A549 (cell line): ENCODE data around the gene TMEM272.

Experiments used
- EHMT2 ChIP-seq: fragments of 200-600 bp; sonication (generic); IDR thresholded peaks from 2 replicates; pipeline ENCODE4 v1.6.1; 2016; ENCODE audit warnings: antibody characterized with exemption, low read depth, mild to moderate bottlenecking, moderate library complexity
- FOSL2 ChIP-seq, 2 experiments: fragments of 450-650 bp in 1 of 2; fragments of >200 bp in 1 of 2; sonication (Bioruptor Twin) in 1 of 2; formaldehyde crosslinking; IDR thresholded peaks; 2 replicates each; pipeline versions ENCODE4 v1.5.0 to v1.6.1; 2016 to 2020; ENCODE audit warnings: mild to moderate bottlenecking in 1 of 2, moderate library complexity in 1 of 2
- HOXA7 ChIP-seq: fragments of 250-450 bp; sonication (Bioruptor Pico); IDR thresholded peaks from 2 replicates; pipeline ENCODE4 v1.5.0; 2020; ENCODE audit warnings: mild to moderate bottlenecking, moderate library complexity
- JUNB ChIP-seq: fragments of >200 bp; sonication (Bioruptor Twin); formaldehyde crosslinking; IDR thresholded peaks from 2 replicates; pipeline ENCODE4 v1.6.1; 2016
- KDM1A ChIP-seq: fragments of 200-600 bp; sonication (generic); IDR thresholded peaks from 2 replicates; pipeline ENCODE4 v1.6.1; 2016; ENCODE audit warnings: low read depth, mild to moderate bottlenecking
- POLR2A ChIP-seq: IDR thresholded peaks from 2 replicates; pipeline ENCODE4 v1.6.1; 2012; ENCODE audit warnings: mild to moderate bottlenecking, low read length
- RNF2 ChIP-seq: fragments of 200-600 bp; sonication (generic); IDR thresholded peaks from 2 replicates; pipeline ENCODE4 v1.6.1; 2016; ENCODE audit warnings: low read depth, mild to moderate bottlenecking, antibody characterized with exemption, moderate library complexity, borderline replicate concordance
- SMC3 ChIP-seq: fragments of >200 bp; sonication (Bioruptor Twin); formaldehyde crosslinking; IDR thresholded peaks from 3 replicates; pipeline ENCODE4 v1.6.1; 2018; ENCODE audit warnings: inconsistent platforms
- ZNF302 ChIP-seq: fragments of 250-450 bp; sonication (Bioruptor Pico); IDR thresholded peaks from 2 replicates; pipeline ENCODE4 v1.9.0; 2021; ENCODE audit warnings: inconsistent platforms, mild to moderate bottlenecking, moderate library complexity
- TF ChIP-seq, protein P1 (sequence below): fragments of >200 bp; sonication (Bioruptor Twin); formaldehyde crosslinking; IDR thresholded peaks from 3 replicates; pipeline ENCODE4 v1.5.1; 2016

DNA sequence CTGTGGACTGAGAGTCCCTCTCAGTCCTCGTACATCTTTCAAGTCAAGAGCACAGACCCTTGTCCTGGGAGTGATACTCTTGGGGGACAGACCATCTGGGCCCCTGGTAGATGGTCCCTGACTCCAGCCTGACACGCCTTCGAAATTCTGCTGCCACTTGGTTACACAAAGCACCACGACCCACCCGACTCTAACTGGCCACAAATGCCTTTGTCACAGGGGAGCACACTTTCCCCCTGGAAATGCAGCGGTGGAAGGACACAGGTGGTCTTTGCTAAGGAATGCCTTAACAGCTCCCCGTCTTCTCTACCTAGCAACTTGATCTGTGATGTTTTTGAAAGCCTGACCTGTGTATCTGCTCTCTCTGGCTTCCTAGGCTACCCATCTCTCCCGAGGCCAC lies 27.3 kb downstream of the TMEM272 start:
- TF ChIP-seq, protein P1, sequence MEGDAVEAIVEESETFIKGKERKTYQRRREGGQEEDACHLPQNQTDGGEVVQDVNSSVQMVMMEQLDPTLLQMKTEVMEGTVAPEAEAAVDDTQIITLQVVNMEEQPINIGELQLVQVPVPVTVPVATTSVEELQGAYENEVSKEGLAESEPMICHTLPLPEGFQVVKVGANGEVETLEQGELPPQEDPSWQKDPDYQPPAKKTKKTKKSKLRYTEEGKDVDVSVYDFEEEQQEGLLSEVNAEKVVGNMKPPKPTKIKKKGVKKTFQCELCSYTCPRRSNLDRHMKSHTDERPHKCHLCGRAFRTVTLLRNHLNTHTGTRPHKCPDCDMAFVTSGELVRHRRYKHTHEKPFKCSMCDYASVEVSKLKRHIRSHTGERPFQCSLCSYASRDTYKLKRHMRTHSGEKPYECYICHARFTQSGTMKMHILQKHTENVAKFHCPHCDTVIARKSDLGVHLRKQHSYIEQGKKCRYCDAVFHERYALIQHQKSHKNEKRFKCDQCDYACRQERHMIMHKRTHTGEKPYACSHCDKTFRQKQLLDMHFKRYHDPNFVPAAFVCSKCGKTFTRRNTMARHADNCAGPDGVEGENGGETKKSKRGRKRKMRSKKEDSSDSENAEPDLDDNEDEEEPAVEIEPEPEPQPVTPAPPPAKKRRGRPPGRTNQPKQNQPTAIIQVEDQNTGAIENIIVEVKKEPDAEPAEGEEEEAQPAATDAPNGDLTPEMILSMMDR, result no peak
- TF ChIP-seq KDM1A (no peak), SMC3 (no peak), FOSL2 (IDR thresholded peaks at IDR 0.05) (no peak), FOSL2 (CRISPR knock-in tag; IDR thresholded peaks at IDR 0.05) (no peak), RNF2 (no peak), EHMT2 (no peak), POLR2A (no peak), JUNB (no peak), HOXA7 (CRISPR knock-in tag) (no peak), ZNF302 (CRISPR knock-in tag) (no peak)
